ENCODE measurements around the gene EFCAB11. TPM values are rescaled to one million over a fixed set of nuclear protein-coding genes. Genes with fewer than 3 reads are reported as not detected.

EFCAB11 gene
- total and polyA plus RNA-seq, 2 donors (not counting 1 experiment from before 2014, with no cell fraction given): 4.2 to 13.8 TPM

DNA sequence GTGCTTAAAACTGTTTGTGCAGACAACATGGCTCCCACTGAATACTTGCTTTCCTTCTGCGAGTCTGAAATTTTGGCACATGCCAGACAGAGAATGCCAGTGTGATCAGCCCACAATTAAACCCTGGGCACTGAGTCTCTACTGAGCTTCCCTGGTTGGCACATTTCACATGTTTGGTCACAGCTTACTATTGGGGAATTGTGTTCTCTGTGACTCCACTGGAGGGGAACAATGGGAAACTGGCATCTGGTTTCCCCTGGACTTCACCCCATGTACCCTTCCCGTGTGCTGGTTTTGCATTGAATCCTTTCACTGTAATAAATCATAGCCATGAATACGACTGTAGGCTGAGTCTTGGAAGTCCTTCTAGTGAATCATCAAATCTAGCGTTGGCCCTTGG lies 64.9 kb downstream of the EFCAB11 start:
- intact Hi-C loops (cut with micrococcal nuclease): no loop called here
- Histone ChIP-seq H3K4me1 (ENCODE audit: control insufficient read depth in 2 of 2, insufficient read depth in 2 of 2, low read length in 2 of 2) (no peaks in the 10 kb centered on the region), H3K79me2 (ENCODE audit: control insufficient read depth, insufficient read depth, low read length) (no peaks in the 10 kb centered on the region), H3K4me2 (replicated peaks; ENCODE audit: low read depth, low read length, poor library complexity, severe bottlenecking) (no peak overlapping the region), H3K9ac (ENCODE audit: low read length) (no peak overlapping the region), H2AFZ (ENCODE audit: insufficient read depth, low read depth, low read length, poor library complexity, severe bottlenecking) (no peak overlapping the region), H3K27ac (ENCODE audit: low read length in 2 of 2) (no peak overlapping the region), H3K27me3 (replicated peaks in 1 of 4; ENCODE audit: control extremely low read depth in 1 of 4, control insufficient read depth in 3 of 4, insufficient read depth in 4 of 4, low read length in 3 of 4) (no peaks in the 10 kb centered on the region), H3K9me3 (ENCODE audit: control extremely low read depth in 1 of 3, control insufficient read depth in 2 of 3, insufficient read depth in 1 of 3, low read length in 2 of 3) (peaks cover 0 to 6% (median 1%) of the 10 kb centered on the region in 3 donors), H4K20me1 (ENCODE audit: control insufficient read depth, insufficient read depth, low read length, poor library complexity, severe bottlenecking) (no peaks in the 10 kb centered on the region), H3K4me3 (ENCODE audit: control extremely low read depth in 1 of 5, extremely low read depth in 1 of 5, insufficient read depth in 1 of 5, low read depth in 2 of 5, low read length in 4 of 5) (no peak overlapping the region), H3K36me3 (replicated peaks in 1 of 2; ENCODE audit: control extremely low read depth in 1 of 2, control insufficient read depth in 1 of 2, extremely low read depth in 1 of 2, insufficient read depth in 2 of 2, low read length in 1 of 2) (no peaks in the 10 kb centered on the region)
- ChIA-PET POLR2A (no interaction called here), CTCF (interaction anchor here (1.5 kb wide), 1 partner anchor 10 kb away, joined by 4 read pairs; no protein-coding TSS in a partner anchor)
- Mint-ChIP-seq H3K9me3 (ENCODE audit: insufficient read depth) (no peaks in the 10 kb centered on the region), H3K27ac (no peak overlapping the region), H3K27me3 (no peaks in the 10 kb centered on the region), H3K4me1 (no peaks in the 10 kb centered on the region), H3K4me3 (no peak overlapping the region)
- ATAC-seq (ENCODE audit: low read depth) (no peak), DNase-seq (no peak)
- 100% methylated on average over 2 of the region's 4 CpGs for WGBS (ENCODE audit: insufficient coverage)
- TF ChIP-seq CTCF (IDR thresholded peaks at IDR 0.05) (no peak), EZH2 (IDR thresholded peaks at IDR 0.05; ENCODE audit: borderline replicate concordance, insufficient read depth, low read depth, low read length, poor library complexity, severe bottlenecking) (no peak)

GRCh38 chr14:89884761-89885160 lies 69.8 kb downstream of the EFCAB11 start:
- H3K4me1 Mint-ChIP-seq: no peaks in the 10 kb centered on the region
- H3K4me3 Mint-ChIP-seq: no peak overlapping the region
- CTCF ChIA-PET: no interaction called here
- POLR2A ChIA-PET: no interaction called here
- Histone ChIP-seq H3K9me3 (ENCODE audit: control extremely low read depth in 1 of 3, control insufficient read depth in 2 of 3, insufficient read depth in 1 of 3, low read length in 2 of 3) (no peaks in the 10 kb centered on the region), H3K4me1 (ENCODE audit: control insufficient read depth in 2 of 2, insufficient read depth in 2 of 2, low read length in 2 of 2) (no peaks in the 10 kb centered on the region), H4K20me1 (ENCODE audit: control insufficient read depth, insufficient read depth, low read length, poor library complexity, severe bottlenecking) (no peaks in the 10 kb centered on the region), H3K36me3 (replicated peaks in 1 of 2; ENCODE audit: control extremely low read depth in 1 of 2, control insufficient read depth in 1 of 2, extremely low read depth in 1 of 2, insufficient read depth in 2 of 2, low read length in 1 of 2) (no peaks in the 10 kb centered on the region), H3K4me2 (replicated peaks; ENCODE audit: low read depth, low read length, poor library complexity, severe bottlenecking) (no peak overlapping the region), H3K79me2 (ENCODE audit: control insufficient read depth, insufficient read depth, low read length) (no peaks in the 10 kb centered on the region), H3K27me3 (replicated peaks in 1 of 4; ENCODE audit: control extremely low read depth in 1 of 4, control insufficient read depth in 3 of 4, insufficient read depth in 4 of 4, low read length in 3 of 4) (no peaks in the 10 kb centered on the region), H3K9ac (ENCODE audit: low read length) (no peak overlapping the region), H2AFZ (ENCODE audit: insufficient read depth, low read depth, low read length, poor library complexity, severe bottlenecking) (no peak overlapping the region), H3K4me3 (ENCODE audit: control extremely low read depth in 1 of 5, extremely low read depth in 1 of 5, insufficient read depth in 1 of 5, low read depth in 2 of 5, low read length in 4 of 5) (no peak overlapping the region), H3K27ac (ENCODE audit: low read length in 2 of 2) (no peak overlapping the region)
- no peaks in the 10 kb centered on the region for H3K27me3 Mint-ChIP-seq
- ATAC-seq (ENCODE audit: low read depth) (no peak), DNase-seq (no peak)
- intact Hi-C loops (cut with micrococcal nuclease): no loop called here
- no peak overlapping the region for H3K27ac Mint-ChIP-seq
- TF ChIP-seq EZH2 (IDR thresholded peaks at IDR 0.05; ENCODE audit: borderline replicate concordance, insufficient read depth, low read depth, low read length, poor library complexity, severe bottlenecking): no peak
- no peak for TF ChIP-seq CTCF (IDR thresholded peaks at IDR 0.05)
- no peaks in the 10 kb centered on the region for H3K9me3 Mint-ChIP-seq (ENCODE audit: insufficient read depth)
- no CpG with 5 or more reads among the region's 2 CpGs for WGBS (ENCODE audit: insufficient coverage)

Measured in B cell (primary cell).